ENCODE data around the gene ZNF662. TPM values are rescaled to one million over a fixed set of nuclear protein-coding genes. Genes with fewer than 3 reads are reported as not detected.

ZNF662 gene
- total RNA-seq, 4 donors from 2014 or later: 7.2 to 25.5 (median 19.6) TPM

GRCh38 chr3:42868841-42869240 lies 37.1 kb upstream of the ZNF662 start:
- Histone ChIP-seq H3K4me1 (no peaks in the 10 kb centered on the region), H3K27me3 (no peaks in the 10 kb centered on the region), H3K4me3 (no peak overlapping the region), H3K9me3 (no peaks in the 10 kb centered on the region), H3K36me3 (no peaks in the 10 kb centered on the region), H3K27ac (no peak overlapping the region)
- DNase-seq: no peak
- intact Hi-C loops (cut with DNase I; ENCODE audit: low total_unique reads): no loop called here
- TF ChIP-seq CTCF (IDR thresholded peaks at IDR 0.05): no peak
- no peak for TF ChIP-seq POLR2A (IDR thresholded peaks at IDR 0.05)

- no peaks in the 10 kb centered on the region for H3K27me3 ChIP-seq
- no peaks in the 10 kb centered on the region for H3K36me3 ChIP-seq
- no peaks in the 10 kb centered on the region for H3K9me3 ChIP-seq
- no peak overlapping the region for H3K27ac ChIP-seq
- no peak for DNase-seq
- intact Hi-C loops (cut with DNase I; ENCODE audit: low total_unique reads): no loop called here
- no peaks in the 10 kb centered on the region for H3K4me1 ChIP-seq
- TF ChIP-seq CTCF (IDR thresholded peaks at IDR 0.05) (no peak), POLR2A (IDR thresholded peaks at IDR 0.05) (no peak)
- no peak overlapping the region for H3K4me3 ChIP-seq
These were observed 34.2 kb upstream of the ZNF662 start for GRCh38 chr3:42871592-42872196.

GRCh38 chr3:42872718-42873117 lies 33.2 kb upstream of the ZNF662 start:
- intact Hi-C loops (cut with DNase I; ENCODE audit: low total_unique reads): no loop called here
- no peak overlapping the region for H3K4me3 ChIP-seq
- no peak for TF ChIP-seq CTCF (IDR thresholded peaks at IDR 0.05)
- no peak for TF ChIP-seq POLR2A (IDR thresholded peaks at IDR 0.05)

GRCh38 chr3:42873221-42873982 lies 32.5 kb upstream of the ZNF662 start:
- intact Hi-C loops (cut with DNase I; ENCODE audit: low total_unique reads): no loop called here
- H3K9me3 ChIP-seq: no peaks in the 10 kb centered on the region
- TF ChIP-seq POLR2A (IDR thresholded peaks at IDR 0.05) (no peak), CTCF (IDR thresholded peaks at IDR 0.05) (no peak)
- no peak overlapping the region for H3K4me3 ChIP-seq
- H3K27me3 ChIP-seq: no peaks in the 10 kb centered on the region
- no peak overlapping the region for H3K27ac ChIP-seq
- H3K36me3 ChIP-seq: no peaks in the 10 kb centered on the region
- no peak for DNase-seq
- H3K4me1 ChIP-seq: no peaks in the 10 kb centered on the region

More at GRCh38 chr3:42872718-42873117, 33.2 kb upstream of the ZNF662 start:
- no peak for DNase-seq
- no peak overlapping the region for H3K27ac ChIP-seq
- no peaks in the 10 kb centered on the region for H3K27me3 ChIP-seq
- no peaks in the 10 kb centered on the region for H3K4me1 ChIP-seq
- H3K36me3 ChIP-seq: no peaks in the 10 kb centered on the region
- no peaks in the 10 kb centered on the region for H3K9me3 ChIP-seq

GRCh38 chr3:42874749-42875148 lies 31.2 kb upstream of the ZNF662 start:
- no peaks in the 10 kb centered on the region for H3K27me3 ChIP-seq
- H3K4me3 ChIP-seq: no peak overlapping the region
- no peak for TF ChIP-seq POLR2A (IDR thresholded peaks at IDR 0.05)
- H3K9me3 ChIP-seq: no peaks in the 10 kb centered on the region
- no peaks in the 10 kb centered on the region for H3K36me3 ChIP-seq
- DNase-seq: no peak
- H3K27ac ChIP-seq: no peak overlapping the region
- intact Hi-C loops (cut with DNase I; ENCODE audit: low total_unique reads): no loop called here
- no peaks in the 10 kb centered on the region for H3K4me1 ChIP-seq

Data from uterus (tissue), 4 donors.